H1 (cell line): ENCODE results near the gene SLC26A1. TPM values are rescaled to one million over a fixed set of nuclear protein-coding genes. Genes with fewer than 3 reads are reported as not detected.

Experiments used
- CTCF ChIA-PET: fragments of 300-600 bp; sonication (Branson Sonifier 250); formaldehyde crosslinking; loops from one replicate; lab custom pipeline; 2021; ENCODE audit not compliant: partially characterized antibody; lab: Charles Lee
- POLR2A ChIA-PET: fragments of 300-600 bp; sonication (Branson Sonifier 250); formaldehyde crosslinking; loops from one replicate; lab custom pipeline; 2021; ENCODE audit warnings: inconsistent platforms; ENCODE audit not compliant: partially characterized antibody; lab: Charles Lee
- DNase-seq, 2 experiments: peaks; one replicate each; pipeline versions ENCODE4 v3.0.0 to v3.0.0-alpha.2; 2010 to 2022; ENCODE audit warnings: low spot score in 2 of 2, low read depth in 1 of 2, mixed read lengths in 1 of 2
- FAIRE-seq: peaks from 2 replicates; lab custom pipeline; 2011; peaks lifted over from hg19 to GRCh38; lab: Jason Lieb, UNC
- H2AFZ ChIP-seq: 2 replicates; pipeline ENCODE4 v1.8.1; 2012; ENCODE audit warnings: low read length, inconsistent platforms
- H2AK5ac ChIP-seq: 2 replicates; pipeline ENCODE4 v1.6.1; 2013; ENCODE audit warnings: low read depth, low read length
- H2BK120ac ChIP-seq: replicated peaks from 2 replicates; pipeline ENCODE3; 2013; ENCODE audit warnings: low read depth, low read length, inconsistent platforms
- H2BK12ac ChIP-seq: 2 replicates; pipeline ENCODE4 v1.6.1; 2013; ENCODE audit warnings: low read depth, low read length
- H2BK15ac ChIP-seq: 2 replicates; pipeline ENCODE4 v1.6.1; 2013; ENCODE audit warnings: low read length
- H2BK20ac ChIP-seq: 2 replicates; pipeline ENCODE4 v1.6.1; 2013; ENCODE audit warnings: low read length
- H2BK5ac ChIP-seq: 2 replicates; pipeline ENCODE4 v1.6.1; 2013; ENCODE audit warnings: low read depth, low read length
- H3K14ac ChIP-seq: 2 replicates; pipeline ENCODE4 v1.6.1; 2013; ENCODE audit warnings: inconsistent platforms; ENCODE audit not compliant: insufficient read length
- H3K18ac ChIP-seq: 2 replicates; pipeline ENCODE4 v1.6.1; 2013; ENCODE audit warnings: low read length; ENCODE audit errors: extremely low read depth
- H3K23ac ChIP-seq: 2 replicates; pipeline ENCODE4 v1.6.1; 2013; ENCODE audit warnings: inconsistent platforms; ENCODE audit not compliant: insufficient read length
- H3K23me2 ChIP-seq: 2 replicates; pipeline ENCODE4 v1.6.1; 2013; ENCODE audit warnings: low read depth, low read length
- H3K27ac ChIP-seq: 2 replicates; pipeline ENCODE4 v1.6.1; 2011; ENCODE audit warnings: low read depth, low read length, inconsistent platforms
- H3K27me3 ChIP-seq, 4 experiments: replicated peaks in 1 of 4; 1 replicate in 1 of 4; 2 replicates in 3 of 4; pipeline versions ENCODE4 v1.6.1 to v1.8.1; 2011 to 2013; ENCODE audit warnings: low read length in 3 of 4, mild to moderate bottlenecking in 3 of 4, inconsistent platforms in 2 of 4, mixed read lengths in 2 of 4, moderate library complexity in 1 of 4; ENCODE audit not compliant: control insufficient read depth in 3 of 4, insufficient read depth in 3 of 4; ENCODE audit errors: extremely low read depth in 1 of 4
- H3K36me3 ChIP-seq, 4 experiments: 2 replicates each; pipeline versions ENCODE4 v1.6.1 to v1.8.1; 2011 to 2013; ENCODE audit warnings: mild to moderate bottlenecking in 4 of 4, low read length in 3 of 4, moderate library complexity in 2 of 4, control low read depth in 1 of 4, inconsistent platforms in 1 of 4; ENCODE audit not compliant: insufficient read depth in 4 of 4, control insufficient read depth in 2 of 4
- H3K4ac ChIP-seq: replicated peaks from 2 replicates; pipeline ENCODE3; 2013; ENCODE audit warnings: low read length, low read depth, mixed read lengths, inconsistent platforms; ENCODE audit not compliant: insufficient read length
- H3K4me1 ChIP-seq, 4 experiments: replicated peaks in 1 of 4; 1 replicate in 1 of 4; 2 replicates in 3 of 4; pipeline versions ENCODE4 v1.6.1 to v1.8.1; 2011 to 2013; ENCODE audit warnings: low read length in 3 of 4, inconsistent platforms in 2 of 4, mixed read lengths in 1 of 4; ENCODE audit not compliant: insufficient read depth in 4 of 4, control insufficient read depth in 3 of 4
- H3K4me2 ChIP-seq, 2 experiments: 2 replicates each; pipeline versions ENCODE4 v1.6.1 to v1.8.1; 2011 to 2013; ENCODE audit warnings: low read depth in 2 of 2, low read length in 2 of 2, control low read depth in 1 of 2, inconsistent platforms in 1 of 2, mild to moderate bottlenecking in 1 of 2; ENCODE audit not compliant: insufficient read depth in 1 of 2
- H3K4me3 ChIP-seq, 4 experiments: fragments of 200-600, 300-600 bp in 1 of 4; sonication (generic), shearing (Covaris generic), sonication (Bioruptor Twin) in 1 of 4; 2 replicates each; pipeline versions ENCODE4 v1.5.1 to v1.8.1; 2011 to 2016; ENCODE audit warnings: low read length in 4 of 4, low read depth in 3 of 4, control low read depth in 2 of 4, inconsistent platforms in 2 of 4, mild to moderate bottlenecking in 2 of 4, mixed read lengths in 1 of 4, moderate library complexity in 1 of 4; ENCODE audit not compliant: insufficient read depth in 2 of 4; ENCODE audit errors: extremely low read depth in 1 of 4
- H3K56ac ChIP-seq: replicated peaks from 2 replicates; pipeline ENCODE3; 2013; ENCODE audit warnings: low read depth, mild to moderate bottlenecking, mixed read lengths, low read length, inconsistent platforms; ENCODE audit not compliant: insufficient read length
- H3K79me1 ChIP-seq: 2 replicates; pipeline ENCODE4 v1.6.1; 2013; ENCODE audit warnings: low read depth, low read length, control low read depth
- H3K79me2 ChIP-seq, 2 experiments: 2 replicates each; pipeline versions ENCODE4 v1.6.1 to v1.8.1; 2012 to 2013; ENCODE audit warnings: low read length in 2 of 2, mild to moderate bottlenecking in 2 of 2, inconsistent platforms in 1 of 2; ENCODE audit not compliant: insufficient read depth in 2 of 2, control insufficient read depth in 1 of 2
- H3K9ac ChIP-seq, 4 experiments: replicated peaks in 1 of 4; 1 replicate in 1 of 4; 2 replicates in 3 of 4; pipeline versions ENCODE4 v1.6.1 to v1.8.1; 2011 to 2013; ENCODE audit warnings: low read depth in 3 of 4, low read length in 3 of 4, control low read depth in 2 of 4, mild to moderate bottlenecking in 2 of 4, moderate library complexity in 2 of 4, inconsistent platforms in 1 of 4; ENCODE audit errors: extremely low read depth in 1 of 4
- H3K9me3 ChIP-seq, 2 experiments: 2 replicates each; pipeline versions ENCODE4 v1.6.1 to v1.8.1; 2012 to 2013; ENCODE audit warnings: mild to moderate bottlenecking in 2 of 2, moderate library complexity in 2 of 2, control low read depth in 1 of 2, inconsistent platforms in 1 of 2, low read depth in 1 of 2, low read length in 1 of 2, mixed read lengths in 1 of 2; ENCODE audit not compliant: insufficient read depth in 2 of 2
- H4K20me1 ChIP-seq, 2 experiments: replicated peaks in 1 of 2; 2 replicates each; pipeline versions ENCODE3 to v1.8.1; 2011 to 2013; ENCODE audit warnings: inconsistent platforms in 2 of 2, low read length in 2 of 2, mild to moderate bottlenecking in 1 of 2; ENCODE audit not compliant: insufficient read depth in 2 of 2, control insufficient read depth in 1 of 2
- H4K5ac ChIP-seq: 2 replicates; pipeline ENCODE4 v1.6.1; 2013; ENCODE audit warnings: low read length, low read depth, mixed read lengths, inconsistent platforms; ENCODE audit not compliant: insufficient read length
- H4K8ac ChIP-seq: 2 replicates; pipeline ENCODE4 v1.8.0; 2013; ENCODE audit warnings: mild to moderate bottlenecking, moderate library complexity, low read length, inconsistent platforms; ENCODE audit not compliant: insufficient read depth; ENCODE audit errors: extremely low read depth
- H4K91ac ChIP-seq: replicated peaks from 2 replicates; pipeline ENCODE3; 2013; ENCODE audit warnings: low read length, mixed read lengths, inconsistent platforms; ENCODE audit not compliant: insufficient read length
- PHF8 ChIP-seq: fragments of 200-600 bp; sonication (generic); conservative IDR thresholded peaks from 2 replicates; pipeline ENCODE4 v1.7.1; 2012; ENCODE audit warnings: low read depth, mild to moderate bottlenecking, inconsistent platforms, low read length, moderate library complexity
- WGBS, 2 experiments: shearing (Covaris generic) in 1 of 2; methylation state at CpG; one replicate each; pipeline versions ENCODE4 v1.1.6 to v1.1.7; 2013 to 2015; ENCODE audit warnings: low lambda C conversion rate in 2 of 2, mixed read lengths in 2 of 2, inconsistent platforms in 1 of 2, low coverage in 1 of 2, missing lambda C conversion rate in 1 of 2; ENCODE audit not compliant: insufficient replicate concordance in 2 of 2, insufficient coverage in 1 of 2, insufficient read length in 1 of 2; ENCODE audit errors: extremely low coverage in 1 of 2, missing lambda C conversion rate in 1 of 2; 5-methylcytosine and 5-hydroxymethylcytosine counted together
- polyA plus RNA-seq, 7 experiments: library from polyadenylated mRNA; depleted of rRNA in 3 of 7; stranded (reverse) in 5 of 7; unstranded in 2 of 7; fragments of >200 nt in 5 of 7; fragments of 200-250 nt in 2 of 7; gene quantifications; 1 replicate in 5 of 7; 2 replicates in 1 of 7; 4 replicates in 1 of 7; pipeline versions ENCODE4 v1.2.1 to v1.2.3, GENCODE V29; 2011 to 2013; ENCODE audit warnings: missing spikeins in 2 of 7, mixed read lengths in 2 of 7
- total RNA-seq: library from RNA; stranded (reverse); fragmentation: NEBNext Ultra II Directional; extraction: Animal tissue kit (Norgen Biotek cat#: 25700); gene quantifications from 2 replicates; pipeline ENCODE4 v1.2.1, GENCODE V29; 2021

SLC26A1 gene
- total and polyA plus RNA-seq, 2 of the 8 experiments (the other 6 are each of a cell fraction or from before 2014, with no cell fraction given): 0.11 TPM; not detected in 1

- H4K8ac ChIP-seq: no peak overlapping the region
- peaks cover 2 to 17% of the 10 kb centered on the region in 2 experiments for H4K20me1 ChIP-seq
- no peak overlapping the region for H2AK5ac ChIP-seq
- H2BK5ac ChIP-seq: no peak overlapping the region
- H3K4ac ChIP-seq: no peak overlapping the region
- H3K56ac ChIP-seq: no peak overlapping the region
- CTCF ChIA-PET: no interaction called here
- FAIRE-seq: no peak
- H3K27me3 ChIP-seq: peaks cover 48 to 91% (median 86%) of the 10 kb centered on the region in 4 experiments
- no peak overlapping the region for H2BK120ac ChIP-seq
- no peak overlapping the region for H3K23ac ChIP-seq
- H2AFZ ChIP-seq: no peak overlapping the region
- no peaks in the 10 kb centered on the region for H3K9me3 ChIP-seq
- H3K79me2 ChIP-seq: no peaks in the 10 kb centered on the region
- no peak for TF ChIP-seq PHF8
- TF ChIP-seq, all 59 proteins: peak for 0
- H4K5ac ChIP-seq: no peak overlapping the region
- no peak overlapping the region for H2BK15ac ChIP-seq
- H3K14ac ChIP-seq: no peak overlapping the region
- no peak overlapping the region; a peak in 1 of 4 replicates for H3K4me2 ChIP-seq
- H2BK12ac ChIP-seq: peak overlapping the region; percentile 75; the same call in 1 of the 2 replicates
- no peak overlapping the region for H3K27ac ChIP-seq
- H3K23me2 ChIP-seq: peaks cover 12% of the 10 kb centered on the region; the same call in 1 of the 2 replicates
- no peak overlapping the region for H3K18ac ChIP-seq
- H3K36me3 ChIP-seq: no peaks in the 10 kb centered on the region
- POLR2A ChIA-PET: no interaction called here
- no peak overlapping the region for H3K9ac ChIP-seq
- peaks cover 0 to 7% (median 5%) of the 10 kb centered on the region in 4 experiments; a peak in 5 of 7 replicates for H3K4me1 ChIP-seq
- 92% methylated on average over 9 of the region's 13 CpGs; no CpG with 5 or more reads in 1 of the 2 experiments for WGBS, 2 experiments
- no peak overlapping the region for H4K91ac ChIP-seq
- H3K79me1 ChIP-seq: no peaks in the 10 kb centered on the region
- H2BK20ac ChIP-seq: no peak overlapping the region
- H3K4me3 ChIP-seq: no peak overlapping the region
- no peak for DNase-seq
Observed at GRCh38 chr4:1004071-1004418, 10.8 kb upstream of the SLC26A1 start.
